Cerebellar nuclear complex (tissue), 1 donor: ENCODE results near the gene PELI1.

Source experiments
- DNase-seq, 2 experiments: peaks; one replicate each; lab custom pipeline; 2025; lab: John Stamatoyannopoulos, UW

Gene PELI1

DNA sequence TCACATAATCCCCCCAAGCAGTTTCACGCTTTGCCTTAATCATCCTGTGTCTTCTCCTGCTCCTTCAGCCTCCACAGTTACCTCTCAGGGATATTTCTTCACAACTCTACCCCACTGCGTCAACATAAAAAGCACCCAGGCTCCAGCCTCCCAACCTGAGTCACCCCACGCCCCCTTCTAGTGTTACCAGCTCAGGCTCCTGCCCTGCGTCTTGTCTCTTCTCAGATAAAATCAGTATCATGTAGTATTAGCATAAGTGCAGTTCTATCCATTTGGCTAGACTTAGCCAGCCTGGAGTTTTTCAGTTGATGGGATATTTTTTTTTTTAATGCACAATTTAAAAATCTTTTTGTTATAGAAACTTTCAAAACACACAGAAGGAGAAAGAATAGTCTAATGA is 9.6 kb upstream of the PELI1 start:
- DNase-seq, result no peak

DNA sequence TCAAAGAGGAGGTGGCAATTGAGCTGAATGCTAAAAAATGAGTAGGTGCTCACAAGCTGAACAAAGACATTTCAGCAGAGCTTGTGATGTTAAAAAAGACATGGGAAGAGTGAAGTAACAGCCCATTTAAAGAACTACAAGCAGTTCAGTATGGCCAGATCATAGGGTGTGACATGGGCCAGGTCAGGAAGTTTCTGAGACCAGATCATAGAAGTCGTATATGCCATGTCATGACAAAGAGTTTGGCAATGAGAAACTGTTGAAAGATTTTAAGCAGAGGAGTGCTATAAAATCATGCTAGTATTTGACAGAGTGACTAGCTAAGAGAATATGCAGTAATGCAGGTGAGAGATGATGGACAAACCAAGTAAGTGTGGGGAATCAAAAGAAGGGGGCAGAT is 7.3 kb upstream of the PELI1 start:
- no peak for DNase-seq

DNA sequence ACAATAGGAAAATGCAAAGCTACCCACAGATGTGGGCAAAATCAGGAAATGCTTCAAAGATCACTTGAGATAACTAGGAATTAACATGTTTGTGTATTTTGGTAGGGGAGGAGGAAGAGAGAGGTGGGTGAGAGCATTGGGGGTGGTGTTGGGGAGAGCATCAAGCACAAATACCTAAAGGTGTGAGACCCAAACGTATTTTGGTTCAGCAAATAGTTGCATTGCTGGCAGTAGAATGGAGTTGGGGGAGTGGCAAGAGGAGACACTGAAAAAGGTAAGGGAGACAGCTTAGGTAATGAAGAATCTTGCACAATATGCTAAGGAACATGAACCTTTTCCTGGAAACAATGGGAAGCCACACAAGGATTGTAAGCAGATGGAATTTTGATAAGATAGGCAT is 1.5 kb upstream of the PELI1 start:
- no peak for DNase-seq

DNA sequence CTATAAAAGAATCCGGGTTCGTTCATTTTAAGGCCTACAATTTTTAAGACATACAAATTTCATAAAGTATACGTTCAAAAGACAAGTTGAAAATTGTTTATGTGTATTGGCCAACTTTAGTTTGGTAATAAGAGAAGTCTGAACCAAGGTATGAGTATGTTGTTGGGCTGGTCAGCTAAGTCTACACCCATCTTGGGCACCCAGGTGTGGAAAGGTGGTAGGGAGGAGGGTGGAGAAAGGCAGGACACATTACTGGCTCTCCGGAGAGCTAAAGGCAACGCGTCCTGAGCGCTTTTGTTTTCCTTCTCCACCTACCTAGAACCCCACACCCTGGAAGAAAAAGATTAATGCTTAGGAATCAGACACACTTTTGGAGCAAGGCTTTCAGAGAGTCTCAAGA is 899 bp upstream of the PELI1 start:
- DNase-seq, result no peak

DNA sequence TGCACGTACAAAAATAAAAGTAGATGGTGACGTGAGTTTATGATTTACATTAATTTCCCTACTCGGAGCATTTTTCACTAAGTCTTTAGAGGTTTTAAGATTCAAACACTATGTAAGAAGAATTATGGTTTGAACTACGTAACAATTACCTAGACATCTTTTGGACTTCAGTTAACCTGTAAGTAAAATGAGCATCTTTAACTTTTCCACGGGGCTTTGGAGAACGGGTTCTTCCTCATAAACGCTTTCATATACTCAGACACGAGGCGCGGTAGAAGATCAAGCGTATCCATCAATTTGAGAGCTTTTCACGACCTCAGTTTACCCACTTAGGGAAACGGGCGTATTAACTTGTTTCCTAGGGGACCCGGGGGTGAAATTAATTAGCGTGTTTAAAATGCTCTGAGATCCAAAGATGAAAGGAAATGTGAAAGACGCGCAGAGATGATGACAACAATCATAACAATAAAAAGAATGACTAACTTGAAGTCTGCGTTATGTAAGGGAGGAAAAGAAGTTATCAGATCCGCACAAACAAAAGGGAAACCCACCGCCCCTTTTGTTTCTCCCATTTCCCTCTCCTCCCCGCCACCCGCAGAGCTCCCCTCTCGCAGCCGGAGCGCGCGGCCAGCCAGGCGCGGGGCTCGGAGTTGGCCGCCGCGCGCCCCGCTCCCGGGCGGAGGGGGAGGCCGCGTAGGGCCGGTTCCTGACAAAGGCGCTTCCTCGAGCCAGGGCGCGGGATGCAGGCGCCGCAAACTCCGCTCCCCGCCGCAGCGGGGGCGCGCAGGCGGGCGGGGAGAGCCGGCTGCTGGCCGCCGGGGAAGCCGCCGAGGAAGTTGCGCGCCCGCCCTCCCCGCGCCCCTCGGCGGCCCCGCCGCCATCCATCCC is 807 bp downstream of the PELI1 start:
- no peak for DNase-seq

DNA sequence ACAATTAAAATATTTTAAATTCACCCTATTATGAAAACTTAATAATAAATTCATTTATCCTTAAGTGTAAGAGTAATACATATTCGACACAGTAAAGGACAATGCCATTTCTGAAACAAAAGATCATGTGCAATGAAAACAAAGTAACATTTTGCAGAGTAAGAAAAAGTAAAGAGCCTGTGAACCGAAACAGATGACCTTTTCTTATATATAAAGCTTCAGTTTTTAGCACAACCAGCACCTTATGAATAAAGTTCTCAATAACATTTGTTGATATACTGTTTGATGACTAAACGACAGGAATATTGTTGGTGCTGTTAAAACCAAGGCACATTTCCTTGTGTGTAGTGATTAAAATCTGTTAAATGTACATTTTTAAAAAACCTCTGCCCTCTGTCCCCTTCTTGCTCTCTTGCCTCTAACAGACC is 1.5 kb downstream of the PELI1 start:
- DNase-seq, result no peak

DNA sequence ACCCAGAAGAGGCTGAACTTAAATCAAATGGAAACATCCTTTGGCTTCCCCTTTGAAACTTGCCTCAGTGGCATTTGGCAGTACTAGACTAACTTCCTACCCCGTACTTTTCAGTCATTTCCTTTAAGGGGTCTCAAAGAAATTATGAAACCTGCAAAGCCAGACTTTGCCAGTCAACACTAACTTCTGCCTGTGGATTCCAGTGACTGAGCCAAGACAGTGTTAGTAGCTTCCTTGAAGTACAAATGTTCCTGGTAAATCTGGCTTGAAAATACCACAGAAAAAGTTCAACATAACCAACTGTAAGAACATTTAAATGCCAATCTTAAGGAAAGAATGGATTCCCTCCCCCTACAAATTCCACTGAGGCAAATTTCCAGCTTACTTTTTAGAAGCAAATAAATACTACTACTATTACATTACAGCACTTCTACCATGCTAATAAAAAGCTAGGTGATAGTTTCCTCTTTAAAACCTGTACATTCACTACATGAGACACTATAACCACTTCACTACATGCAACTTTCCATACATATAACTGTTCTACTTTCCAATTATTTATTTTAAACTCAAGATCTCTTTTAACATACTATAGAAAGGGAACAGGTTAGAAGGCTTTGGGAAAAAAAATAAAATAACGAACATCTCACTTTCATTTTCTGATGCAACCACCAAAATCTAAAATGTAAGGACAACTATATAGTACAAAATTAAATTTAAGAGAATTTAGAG is 2.4 kb downstream of the PELI1 start:
- no peak for DNase-seq

DNA sequence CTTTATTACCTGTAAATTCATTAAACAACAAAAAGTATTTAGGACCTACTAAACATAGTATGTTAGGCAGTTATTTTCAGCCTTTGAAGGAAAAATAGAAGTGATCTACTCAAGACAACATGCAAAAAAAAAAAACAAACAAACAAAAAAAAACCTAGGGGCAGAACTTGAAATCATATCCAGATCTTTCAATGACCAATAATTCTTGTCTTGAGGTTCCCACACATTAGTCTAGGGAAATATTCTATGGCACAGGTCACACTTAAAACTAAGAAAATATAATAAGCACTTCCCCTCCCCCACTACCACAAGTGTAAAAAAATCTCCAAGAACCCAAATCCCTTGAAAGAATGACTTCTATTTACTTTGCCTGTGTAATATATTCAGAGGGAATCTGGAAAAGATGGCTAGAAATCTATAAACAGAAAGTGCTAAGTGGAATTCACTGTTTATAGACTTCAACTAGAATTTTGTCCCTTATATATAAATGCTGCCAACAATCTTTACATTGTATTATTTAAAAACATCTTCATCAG is 3.5 kb downstream of the PELI1 start:
- DNase-seq, result no peak

DNA sequence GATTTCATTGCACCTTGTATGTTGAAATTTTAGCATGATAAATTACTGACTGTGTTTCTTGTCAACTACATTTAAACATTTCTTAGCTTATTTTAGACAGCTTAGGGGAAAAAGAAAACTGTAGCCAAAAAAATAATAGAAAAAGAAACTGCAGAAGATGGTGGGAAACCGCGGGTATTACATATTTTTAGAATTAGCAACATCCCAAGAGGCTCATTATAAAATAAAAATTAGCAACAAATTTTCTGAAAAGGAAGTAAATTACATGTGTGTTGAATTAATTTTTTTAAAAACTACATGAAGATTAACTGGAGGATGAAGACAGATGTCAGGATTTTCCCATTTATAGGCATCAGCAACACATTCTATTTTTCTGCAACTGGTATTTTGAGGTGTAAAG is 4.3 kb downstream of the PELI1 start:
- DNase-seq, result no peak

DNA sequence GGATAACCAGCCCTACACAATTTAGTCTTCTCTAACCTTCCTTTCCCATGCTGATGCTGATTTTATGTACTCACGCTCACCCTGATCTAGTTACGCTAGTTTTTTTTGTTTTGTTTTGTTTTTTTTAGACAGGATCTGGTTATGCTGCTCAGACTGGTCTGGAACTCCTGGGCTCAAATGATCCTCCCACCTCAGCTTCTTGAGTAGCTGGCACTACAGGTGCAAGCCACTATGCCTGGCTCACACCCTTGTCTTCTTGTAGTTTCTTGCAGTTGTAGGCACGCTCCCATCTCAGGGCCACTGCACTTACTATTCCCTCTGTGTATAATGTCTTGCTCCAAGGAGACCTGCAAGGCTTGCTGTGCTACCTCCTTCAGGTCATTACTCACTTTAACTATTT is 6.2 kb downstream of the PELI1 start:
- no peak for DNase-seq

DNA sequence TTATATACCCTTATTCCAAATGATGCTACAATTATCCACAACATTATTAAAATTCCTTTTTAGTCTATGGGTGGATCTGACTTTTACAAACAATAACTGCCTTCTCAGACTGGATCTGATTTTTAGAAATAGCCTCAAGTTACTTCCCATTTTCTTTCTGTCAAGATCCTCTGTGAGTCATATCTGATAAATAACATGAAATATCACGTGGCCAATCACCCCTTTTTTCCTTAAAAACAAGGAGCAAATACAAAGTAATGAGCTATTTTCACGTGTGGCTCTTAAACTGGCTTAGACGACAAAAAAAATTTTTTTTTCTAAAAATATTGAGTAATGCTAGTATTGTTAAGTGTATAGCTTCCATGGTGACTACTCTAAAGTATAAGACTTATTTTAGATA is 6.7 kb downstream of the PELI1 start:
- no peak for DNase-seq

DNA sequence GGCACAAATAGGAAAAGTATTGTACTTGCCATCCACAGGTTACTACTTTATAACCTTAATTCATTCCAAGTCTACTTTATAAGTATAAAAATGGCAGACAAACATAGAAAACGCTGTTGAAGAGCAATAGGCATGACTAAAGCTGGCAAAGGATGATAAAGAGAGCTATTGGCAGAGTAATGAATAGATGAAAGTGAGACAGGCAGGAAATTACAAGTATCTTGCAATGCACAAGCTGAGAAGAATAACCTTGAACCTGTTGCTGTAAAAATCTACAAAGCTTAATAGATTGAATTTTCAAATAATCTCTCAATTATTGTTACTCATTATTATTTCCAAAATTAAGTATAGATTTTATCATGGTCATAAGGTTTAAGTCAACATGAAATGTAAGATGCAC is 8.8 kb downstream of the PELI1 start:
- no peak for DNase-seq

DNA sequence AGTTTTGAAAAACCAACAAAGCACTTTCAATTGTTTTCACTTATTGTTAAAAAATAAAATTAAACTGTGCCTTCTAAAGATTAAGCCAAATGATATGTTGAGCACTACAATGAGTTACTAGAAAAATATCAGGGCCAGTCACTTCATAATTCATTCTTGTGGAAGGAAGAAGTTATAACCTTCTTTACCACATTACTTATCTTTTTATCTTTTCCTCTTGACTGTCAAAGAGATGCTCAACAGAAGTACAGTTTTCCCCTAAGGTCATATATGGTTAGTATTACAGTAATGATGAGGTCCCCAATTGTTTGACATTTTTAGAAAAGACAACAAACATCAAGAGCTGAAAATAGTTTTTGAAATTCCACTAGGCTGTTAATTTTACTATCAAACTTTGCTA is 9.4 kb downstream of the PELI1 start:
- no peak for DNase-seq

DNA sequence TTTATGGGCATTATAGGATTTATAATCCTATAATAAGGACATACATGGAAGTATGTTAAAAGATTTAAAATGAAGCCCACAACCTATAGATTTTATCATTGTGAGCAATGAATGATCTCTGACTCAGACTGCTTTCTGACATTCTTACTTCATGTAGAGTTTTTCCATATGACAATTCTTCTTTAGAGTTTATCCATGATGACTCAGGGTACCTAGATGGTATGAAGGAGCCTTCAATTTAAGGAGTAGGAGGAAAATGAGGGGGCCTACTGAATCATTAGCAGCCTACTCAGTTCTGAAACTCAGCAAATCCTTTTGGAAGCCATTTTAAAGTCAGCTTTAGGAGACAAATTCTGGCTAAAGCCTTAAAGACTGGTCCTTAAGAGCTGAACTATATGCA is 10.4 kb downstream of the PELI1 start:
- no peak for DNase-seq

DNA sequence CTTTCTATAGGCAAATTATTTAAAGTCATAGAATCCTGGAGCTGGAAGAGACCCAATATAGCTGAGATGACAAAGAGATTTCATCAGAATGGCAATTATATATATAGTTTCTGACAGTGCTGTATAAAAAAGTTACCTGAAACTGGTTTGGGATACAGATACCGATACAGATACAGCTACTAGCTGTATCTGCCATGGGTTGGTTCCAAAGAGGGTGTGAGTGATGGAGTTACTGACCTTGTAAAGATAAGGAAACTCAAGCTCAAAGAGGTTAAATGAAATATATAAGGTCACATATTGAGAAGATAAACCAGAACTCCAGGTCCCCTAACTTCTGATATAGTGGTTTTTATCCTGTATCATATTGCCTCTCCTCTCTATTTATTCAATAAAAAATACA is 10.9 kb downstream of the PELI1 start:
- DNase-seq, result no peak

DNA sequence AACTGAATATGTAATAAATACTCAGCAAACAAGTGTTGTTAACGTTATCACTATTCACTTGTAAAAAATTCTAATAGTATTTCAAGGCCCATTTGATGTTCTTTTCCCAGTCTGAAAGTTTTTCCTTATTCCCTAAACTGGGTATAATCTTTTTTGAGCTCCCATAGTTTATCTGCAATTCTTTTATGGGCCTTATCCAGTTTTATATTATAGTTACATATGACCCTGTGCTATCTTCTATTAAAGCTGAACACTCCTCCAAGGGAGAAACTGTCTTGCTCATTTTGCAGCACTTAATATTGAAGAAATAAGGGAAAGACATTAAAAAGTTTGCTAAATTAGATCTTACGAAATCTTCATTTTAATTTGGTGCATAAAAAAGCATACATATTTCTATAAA is 13.9 kb downstream of the PELI1 start:
- no peak for DNase-seq

DNA sequence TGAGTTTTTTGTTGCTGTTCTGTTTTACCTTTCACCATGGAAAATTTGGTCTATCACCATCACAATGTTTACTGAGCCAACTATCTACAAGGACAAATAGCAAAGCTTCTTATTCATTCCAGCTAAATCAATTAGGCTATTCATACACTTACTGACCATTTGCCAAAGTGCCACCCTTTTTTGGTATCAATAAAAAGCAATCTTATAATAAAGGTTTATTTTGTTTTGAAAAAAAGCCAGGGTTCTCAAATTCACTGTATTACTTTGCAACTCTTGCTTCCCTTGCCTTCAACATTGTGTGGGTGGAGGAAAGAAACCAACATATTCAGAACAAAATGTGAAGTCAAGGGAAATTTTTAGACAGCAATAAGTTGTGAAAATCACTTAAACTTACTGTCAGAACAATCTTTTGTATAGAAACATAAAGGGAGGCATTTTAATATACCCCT is 15.3 kb downstream of the PELI1 start:
- DNase-seq, result no peak

DNA sequence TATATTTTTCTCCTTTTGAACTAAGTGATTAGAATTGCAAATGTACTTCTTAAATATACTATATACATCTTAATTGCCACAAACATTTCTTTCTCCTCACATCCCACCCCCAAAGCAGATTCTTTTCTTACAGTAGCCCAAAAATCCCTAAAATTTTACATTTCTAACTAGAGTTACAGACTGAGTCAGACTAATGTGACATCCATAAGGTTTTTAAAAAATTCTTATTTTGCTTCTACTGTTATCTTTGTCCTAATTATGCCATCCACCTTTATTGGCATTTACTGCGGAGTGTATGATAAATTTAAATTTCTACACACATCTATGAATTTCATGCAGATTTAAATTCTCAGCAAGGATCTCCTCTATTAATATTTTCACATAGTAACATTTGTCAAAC is 15.8 kb downstream of the PELI1 start:
- DNase-seq, result no peak

DNA sequence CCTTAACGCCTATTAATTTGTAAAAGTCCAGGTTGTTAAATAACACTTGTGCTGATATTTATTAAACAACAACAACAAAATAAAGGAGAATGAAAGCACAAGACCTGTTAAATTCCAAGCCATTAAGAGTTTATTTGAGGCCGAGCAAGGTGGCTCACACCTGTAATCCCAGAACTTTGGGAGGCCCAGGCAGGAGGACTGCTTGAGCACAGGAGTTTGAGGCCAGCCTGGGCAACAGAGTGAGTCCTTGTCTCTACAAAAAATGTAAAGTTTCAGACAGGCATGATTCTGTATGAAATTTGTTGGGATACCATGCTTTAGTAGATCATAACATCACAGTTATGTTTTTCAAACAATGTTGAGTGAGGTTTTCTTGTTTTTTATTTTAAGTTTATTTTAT is 17.1 kb downstream of the PELI1 start:
- DNase-seq, result no peak

DNA sequence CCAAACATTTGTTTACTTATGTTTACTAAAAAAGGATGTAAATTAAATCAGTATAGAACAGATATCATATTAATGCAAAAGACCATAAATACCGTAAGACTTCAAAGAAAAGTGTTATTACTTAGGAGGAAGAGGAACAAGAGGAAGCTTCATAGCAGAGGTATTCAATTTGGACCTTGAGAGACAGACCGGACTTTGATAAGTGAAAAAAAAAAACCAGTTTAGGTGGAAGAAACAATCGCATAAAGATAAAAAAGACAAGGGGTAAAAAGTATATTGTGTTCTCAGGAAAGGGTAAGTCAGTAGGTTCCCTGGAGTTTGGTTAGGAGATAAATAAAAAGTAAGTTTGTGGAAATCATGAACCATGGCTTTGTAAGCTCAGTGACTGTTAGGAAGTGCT is 17.6 kb downstream of the PELI1 start:
- DNase-seq, result no peak

DNA sequence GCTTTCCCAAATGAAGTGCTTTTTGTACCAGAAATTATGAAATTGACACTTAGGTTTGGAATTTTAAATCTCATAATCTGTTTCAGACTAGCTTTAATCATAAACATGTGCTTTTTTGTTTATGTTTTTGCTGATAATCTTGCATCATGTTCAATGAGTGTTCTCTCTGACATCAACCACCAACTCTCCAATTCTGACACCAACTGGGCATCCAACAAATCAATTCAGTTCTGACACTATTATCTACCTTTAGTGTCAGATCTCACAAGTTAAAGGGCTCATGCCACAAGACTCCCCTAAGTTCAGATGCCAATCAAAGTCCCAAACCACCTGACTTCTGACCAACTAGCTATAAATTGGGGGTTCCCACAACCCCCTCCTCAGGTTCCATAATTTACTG is 19.6 kb downstream of the PELI1 start:
- no peak for DNase-seq

DNA sequence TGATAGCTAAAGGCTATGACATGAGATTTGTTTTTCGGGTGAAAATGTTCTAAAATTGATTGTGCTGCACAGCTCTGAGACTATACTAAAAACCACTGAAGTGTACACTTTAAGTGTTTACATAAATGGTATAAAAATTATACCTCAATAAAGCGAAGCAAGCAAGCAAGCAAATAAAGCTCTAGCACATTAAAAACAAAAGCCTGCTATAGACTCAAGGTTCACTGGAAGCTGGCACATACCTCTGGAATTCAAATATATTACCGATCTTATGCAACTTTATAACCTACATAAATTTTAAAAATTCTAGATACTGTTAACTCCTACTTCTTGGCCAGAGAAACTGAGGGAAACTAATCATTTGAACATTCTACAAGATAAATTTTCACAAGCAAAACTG is 20.1 kb downstream of the PELI1 start:
- no peak for DNase-seq

DNA sequence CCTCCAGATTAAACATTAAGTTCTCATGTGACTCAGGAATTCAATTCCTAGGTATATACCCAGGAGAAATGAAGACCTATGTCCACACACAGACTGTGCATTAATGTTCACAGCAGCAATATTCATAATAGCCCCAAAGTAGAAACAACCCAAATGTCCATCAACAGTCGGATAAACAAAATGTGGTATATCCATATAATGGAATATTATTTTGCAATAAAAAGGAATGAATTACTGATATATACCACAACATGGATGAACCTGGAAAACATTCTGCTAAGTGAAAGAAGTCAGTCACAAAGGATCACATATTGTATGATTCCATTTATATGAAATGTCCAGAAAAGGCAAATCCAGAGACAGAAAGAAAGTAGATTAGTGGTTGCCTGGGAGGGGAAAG is 20.5 kb downstream of the PELI1 start:
- no peak for DNase-seq
